ENCODE results near the gene FAM156A.
"Not testable (repeated sequence)": the region's sequence is repeated elsewhere in the genome, so short reads cannot be mapped to it uniquely, and the experiment has no call there.

Gene FAM156A

DNA sequence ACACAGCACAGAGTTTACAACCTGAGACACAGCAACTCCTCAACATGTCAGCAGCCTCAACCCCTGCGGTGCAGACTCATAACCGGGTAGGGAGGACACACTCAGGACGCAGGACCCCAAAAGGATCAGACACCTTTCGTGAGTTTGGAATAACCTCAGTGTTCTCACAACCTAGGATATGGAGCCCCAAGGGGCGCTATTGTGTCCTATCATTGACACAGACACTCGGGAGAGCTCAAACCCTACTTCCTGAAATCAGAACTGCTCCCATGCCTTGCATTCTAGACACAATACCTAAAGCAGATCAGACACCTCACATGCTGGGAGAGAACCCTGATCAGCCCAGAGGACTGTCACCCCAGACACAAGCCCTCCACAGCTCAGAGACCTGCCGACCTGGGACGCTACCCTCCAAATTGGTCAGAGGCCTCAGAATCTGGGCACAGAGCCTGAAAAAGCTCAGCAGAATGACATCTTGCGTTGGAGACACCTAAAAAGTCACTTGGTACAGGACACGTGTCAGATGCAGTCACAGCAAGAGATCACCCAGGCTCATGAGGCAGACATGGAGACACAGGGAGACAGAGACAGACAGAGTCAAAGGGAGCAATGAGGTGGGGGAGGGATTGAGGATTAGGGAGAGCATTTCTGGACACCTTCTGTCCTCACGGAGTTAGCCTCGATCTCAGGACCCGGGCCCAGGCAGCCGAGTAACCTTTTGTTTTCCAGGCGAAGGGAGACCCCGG is 8.8 kb upstream of the FAM156A start:
- DNase-seq (ENCODE audit: low read depth in 2 of 2, low spot score in 1 of 2): not testable (repeated sequence)

DNA sequence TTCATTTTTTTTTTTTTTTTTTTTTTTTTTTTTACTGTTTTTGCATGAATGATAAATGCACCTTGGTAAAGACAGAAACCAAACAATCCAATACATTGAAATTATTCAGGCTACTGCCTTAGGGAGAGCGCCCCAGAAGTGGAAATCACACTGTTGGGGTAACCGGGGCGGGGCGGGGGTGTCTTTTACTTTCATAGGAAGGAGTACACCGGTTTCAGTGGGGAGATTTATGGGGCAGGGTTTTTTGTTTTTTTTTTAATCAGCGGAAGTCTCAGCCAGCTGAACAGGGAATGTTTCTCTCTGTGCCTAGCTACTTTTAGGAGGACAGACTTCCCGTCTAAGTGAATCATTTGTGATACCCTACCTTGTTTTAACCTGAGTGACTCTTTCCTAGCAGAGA is 643 bp upstream of the FAM156A start:
- not testable (repeated sequence) for DNase-seq (ENCODE audit: low read depth in 2 of 2, low spot score in 1 of 2)

DNA sequence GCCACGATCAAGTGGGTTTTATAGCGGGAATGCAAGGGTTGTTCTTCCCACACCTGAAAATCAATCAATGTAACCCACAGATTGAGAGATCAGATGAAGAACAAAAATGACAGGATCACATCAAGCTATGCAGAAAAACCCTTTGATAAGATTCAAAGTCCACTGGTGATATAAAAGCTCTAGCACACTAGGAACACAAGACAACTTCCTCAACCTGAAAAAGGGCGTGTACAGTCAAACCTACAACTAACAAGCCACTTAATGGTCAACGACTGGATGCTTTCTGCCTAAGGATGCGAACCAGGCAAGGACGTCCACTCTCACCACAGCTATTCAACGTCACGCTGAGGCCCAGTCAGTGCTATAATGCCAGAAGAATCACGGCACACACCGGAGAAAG is 8.4 kb downstream of the FAM156A start:
- not testable (repeated sequence) for DNase-seq (ENCODE audit: low read depth in 2 of 2, low spot score in 1 of 2)

DNA sequence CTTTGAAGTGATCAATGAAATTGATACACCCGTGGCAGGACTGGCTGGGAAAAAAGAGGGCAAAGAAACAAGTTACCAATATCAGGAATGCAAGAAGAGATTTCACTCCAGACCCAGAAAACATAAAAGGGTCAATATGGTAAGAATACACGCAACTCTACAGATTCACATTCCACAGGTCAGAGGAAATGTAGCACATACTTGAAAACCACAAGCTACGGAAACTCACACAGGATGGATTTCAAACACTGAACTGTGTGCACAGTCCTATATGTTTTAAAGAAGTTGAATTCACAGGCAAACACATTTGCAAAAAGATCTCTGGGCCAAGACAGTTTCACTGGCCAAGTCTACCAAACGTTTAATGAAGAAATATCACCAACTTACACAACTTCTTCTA is 9.0 kb downstream of the FAM156A start:
- DNase-seq (ENCODE audit: low read depth in 2 of 2, low spot score in 1 of 2): not testable (repeated sequence)

DNA sequence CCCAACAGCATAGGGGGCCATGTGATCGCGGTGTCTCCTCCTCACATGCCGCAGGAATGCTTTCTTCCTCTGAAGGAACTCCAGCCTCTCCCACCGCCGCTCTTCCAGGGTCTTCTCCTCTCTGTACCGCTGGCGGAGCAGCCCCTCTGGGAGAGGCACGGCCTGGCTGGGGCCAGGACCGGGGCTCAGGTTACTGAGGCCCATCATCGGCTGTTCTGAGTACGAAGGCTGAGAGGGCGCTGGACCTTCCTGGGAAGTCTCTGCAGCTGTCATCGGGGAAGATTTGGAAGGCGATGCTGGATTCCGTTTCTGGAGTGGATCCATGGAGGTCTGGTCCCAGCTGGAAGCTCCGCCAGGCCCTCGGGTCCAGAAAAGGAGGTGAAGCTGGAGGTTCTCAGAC is 10.1 kb downstream of the FAM156A start:
- not testable (repeated sequence) for DNase-seq (ENCODE audit: low read depth in 2 of 2, low spot score in 1 of 2)

DNA sequence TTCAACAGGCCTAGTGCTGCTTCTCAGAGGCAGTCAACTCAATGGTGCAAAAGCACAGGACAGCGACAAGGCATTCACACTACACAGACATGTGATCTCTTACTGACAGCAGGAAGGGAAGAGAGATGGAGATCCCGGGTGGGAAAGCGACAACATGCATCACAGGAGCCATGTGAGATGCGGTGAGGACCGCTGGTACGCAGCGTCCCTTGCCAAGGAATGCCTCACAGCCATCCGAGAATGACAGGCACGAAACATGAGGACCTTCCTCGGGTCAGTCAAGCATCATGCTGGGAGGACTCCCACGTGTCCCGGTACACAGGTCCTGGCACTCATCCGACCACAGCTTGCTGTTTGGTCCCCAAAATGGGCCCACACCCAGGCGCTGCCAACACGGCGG is 10.8 kb downstream of the FAM156A start:
- DNase-seq (ENCODE audit: low read depth in 2 of 2, low spot score in 1 of 2): not testable (repeated sequence)

DNA sequence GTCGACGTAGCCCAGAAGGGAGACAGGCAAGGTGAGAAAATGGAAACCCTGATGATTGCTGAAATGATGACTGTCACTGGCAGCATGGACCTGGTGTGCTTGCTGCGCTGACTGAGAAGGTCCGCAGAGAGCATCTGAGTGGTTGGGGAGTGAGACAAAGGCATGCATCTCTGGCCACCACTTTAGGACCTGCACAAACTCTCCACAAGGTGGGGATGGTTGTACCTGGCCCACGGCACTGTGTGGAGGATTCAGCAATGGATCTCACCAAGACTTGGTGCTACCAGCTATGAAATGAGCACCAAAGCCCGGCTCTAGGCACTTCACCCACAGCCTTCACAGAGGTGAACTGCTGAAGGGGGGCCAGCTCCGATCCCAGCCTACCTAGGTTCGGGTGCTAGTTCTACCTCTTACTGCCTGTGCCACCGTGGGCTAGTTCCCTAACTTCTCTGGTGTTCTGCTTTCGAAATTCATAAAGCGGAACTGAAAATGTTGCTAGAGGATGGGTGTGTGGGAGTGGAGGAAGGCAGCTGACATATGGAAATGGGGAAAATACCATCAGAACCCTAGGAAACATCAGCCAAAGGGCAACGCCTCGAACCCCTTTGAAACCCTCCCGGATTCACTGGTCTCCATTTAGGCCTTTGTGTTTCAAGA is 12.4 kb downstream of the FAM156A start:
- not testable (repeated sequence) for DNase-seq (ENCODE audit: low read depth in 2 of 2, low spot score in 1 of 2)

DNA sequence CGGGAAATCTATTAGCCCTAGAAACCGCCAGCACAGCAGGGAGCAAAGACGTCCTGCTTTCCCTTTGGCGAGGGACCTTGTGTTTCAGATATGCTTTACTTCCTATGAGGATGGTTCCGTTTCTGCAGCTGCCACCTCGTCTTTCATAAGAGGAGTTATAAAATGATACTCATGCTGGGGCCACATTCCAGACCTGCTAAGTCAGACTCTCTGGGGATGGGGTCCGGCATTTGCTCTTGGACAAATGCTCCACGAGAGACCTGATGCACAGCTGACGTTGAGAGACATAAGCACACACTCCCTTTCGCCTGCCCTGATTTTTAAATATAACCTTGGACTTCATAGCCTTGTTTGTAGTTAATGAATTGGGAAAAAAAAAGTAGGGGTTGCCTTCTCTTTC is 16.6 kb downstream of the FAM156A start:
- DNase-seq (ENCODE audit: low read depth in 2 of 2, low spot score in 1 of 2): not testable (repeated sequence)

DNA sequence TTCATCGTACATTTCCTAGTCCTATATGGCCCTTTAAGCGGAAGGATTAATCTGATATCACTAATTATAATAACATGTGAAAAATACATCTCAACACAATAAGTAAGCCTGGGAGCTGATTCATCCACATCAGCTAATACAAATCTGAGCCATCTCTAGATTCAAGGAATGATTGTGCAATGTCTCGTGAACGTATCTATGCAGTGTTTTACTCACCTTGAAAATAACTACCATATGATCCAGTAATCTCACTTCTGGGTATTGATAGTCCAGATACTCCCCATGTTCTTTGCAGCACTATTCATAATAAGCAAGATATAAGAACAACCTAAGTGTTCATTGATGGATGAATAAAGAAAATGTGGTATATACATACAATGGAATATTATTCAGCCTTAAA is 17.6 kb downstream of the FAM156A start:
- not testable (repeated sequence) for DNase-seq (ENCODE audit: low read depth in 2 of 2, low spot score in 1 of 2)

DNA sequence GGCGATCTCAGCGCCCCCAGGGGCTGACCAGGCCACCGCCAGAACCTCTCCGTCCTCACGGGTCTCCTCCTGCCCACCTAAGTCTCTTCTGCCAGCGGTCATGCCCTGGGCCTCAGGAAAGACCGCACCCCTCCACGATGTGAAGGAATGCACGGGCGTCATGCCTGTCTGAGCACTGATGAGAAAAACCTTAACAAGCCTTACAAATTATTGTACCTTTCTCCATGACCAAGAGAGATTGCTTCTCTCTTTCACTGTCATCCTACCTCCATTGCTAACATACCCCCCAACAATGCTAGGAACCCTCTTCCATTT is 22.9 kb downstream of the FAM156A start:
- DNase-seq (ENCODE audit: low read depth in 2 of 2, low spot score in 1 of 2): not testable (repeated sequence)

DNA sequence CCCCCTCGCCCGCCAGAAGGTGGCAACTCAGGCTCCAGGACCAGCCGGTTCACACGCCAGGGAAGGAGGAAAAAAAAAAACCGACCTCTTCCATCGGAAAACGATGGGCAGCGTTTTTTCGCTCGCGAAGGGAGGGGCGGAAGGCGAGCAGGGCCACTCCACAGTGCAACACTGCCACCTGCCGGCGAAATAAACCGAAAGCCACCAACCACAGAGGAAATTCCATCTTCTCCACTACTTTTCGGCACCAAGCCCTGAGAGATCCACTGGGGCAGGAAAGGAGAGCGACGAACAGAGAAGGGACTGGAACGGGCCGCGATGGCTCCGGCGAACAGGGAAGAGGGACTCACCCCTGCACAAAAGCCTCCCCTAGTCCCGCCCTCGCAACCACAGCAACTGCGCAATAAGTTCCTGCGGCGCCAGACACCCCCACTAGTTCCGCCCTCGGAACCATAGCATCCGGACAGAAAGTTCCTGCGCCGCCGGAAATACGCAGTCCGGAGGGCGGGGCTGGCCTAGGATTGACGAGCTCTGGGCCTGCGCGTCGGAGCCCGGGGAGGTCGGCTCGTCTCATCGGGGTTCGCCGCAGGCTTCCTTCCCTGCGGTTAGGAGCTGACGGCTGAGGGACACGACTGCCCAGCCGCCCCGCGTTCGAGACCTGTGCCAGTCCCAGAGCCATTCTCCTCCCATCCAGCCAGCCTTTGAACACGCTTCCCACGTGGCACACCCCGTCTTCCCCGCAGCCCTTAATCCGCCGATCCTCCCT is 23.4 kb downstream of the FAM156A start:
- peak; percentile 80 to 95 for DNase-seq (ENCODE audit: low read depth in 2 of 2, low spot score in 1 of 2)

DNA sequence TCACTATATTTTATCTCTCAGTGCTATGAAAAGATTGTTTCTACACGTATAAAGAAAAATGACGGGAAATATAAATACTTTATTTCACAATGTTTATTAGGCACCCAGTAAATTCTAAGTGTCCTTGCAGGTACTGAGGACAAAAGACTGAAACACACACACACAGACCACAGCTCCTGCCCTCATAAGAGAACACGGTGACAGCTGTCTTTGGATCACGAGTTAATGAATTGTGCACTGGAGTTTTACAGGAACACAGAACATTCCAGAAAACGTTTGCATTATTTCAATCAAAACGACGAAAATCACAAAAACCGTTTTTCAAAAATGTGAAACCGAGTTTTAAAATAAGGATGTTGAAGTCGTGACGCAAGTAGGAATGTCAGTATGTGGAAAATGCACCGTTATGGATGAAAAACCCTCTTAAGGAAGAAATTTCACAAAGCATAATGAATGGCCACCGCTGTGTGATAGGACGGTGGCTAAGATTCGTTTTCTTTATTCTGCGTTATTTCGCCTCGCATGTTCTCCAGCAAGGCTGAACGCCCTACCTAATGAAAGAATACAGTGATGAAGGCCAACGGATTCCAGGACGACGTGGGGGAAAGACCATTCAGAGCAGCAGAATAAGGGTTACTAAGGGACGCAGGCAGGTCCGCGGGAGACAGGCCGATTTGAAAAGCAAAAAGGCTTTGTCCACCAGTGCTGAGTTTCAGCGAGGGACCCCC is 24.2 kb downstream of the FAM156A start:
- DNase-seq (ENCODE audit: low read depth in 2 of 2, low spot score in 1 of 2): no peak

DNA sequence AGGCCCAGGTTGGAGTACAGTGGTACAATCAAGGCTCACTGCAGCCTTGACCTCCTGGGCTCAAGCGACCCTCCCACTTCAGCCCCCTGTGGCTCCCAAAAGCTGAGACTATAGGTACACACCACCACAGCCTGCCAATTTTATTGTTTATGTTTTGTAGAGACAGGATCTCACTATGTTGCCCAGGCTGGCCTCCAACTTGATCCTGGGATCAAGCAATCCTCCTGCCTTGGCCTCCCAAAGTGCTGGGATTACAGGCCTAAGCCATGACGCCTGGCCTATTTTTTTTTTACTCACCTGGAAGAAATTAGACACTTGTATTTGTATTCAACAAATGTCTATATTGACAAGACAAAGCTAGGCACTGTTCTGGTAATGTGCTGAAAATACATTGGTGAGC is 25.1 kb downstream of the FAM156A start:
- no peak for DNase-seq (ENCODE audit: low read depth in 2 of 2, low spot score in 1 of 2)

DNA sequence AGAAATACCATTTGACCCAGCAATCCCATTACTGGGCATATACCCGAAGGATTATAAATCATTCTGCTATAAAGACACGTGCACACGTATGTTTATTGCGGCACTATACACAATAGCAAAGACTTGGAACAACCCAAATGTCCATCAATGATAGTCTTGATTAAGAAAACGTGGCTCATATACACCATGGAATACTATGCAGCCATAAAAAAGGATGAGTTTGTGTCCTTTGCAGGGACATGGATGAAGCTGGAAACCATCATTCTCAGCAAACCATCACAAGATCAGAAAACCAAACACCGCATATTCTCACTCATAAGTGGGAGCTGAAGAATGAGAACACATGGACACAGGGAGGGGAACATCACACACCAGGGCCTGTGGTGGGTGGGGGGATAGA is 28.1 kb downstream of the FAM156A start:
- not testable (repeated sequence) for DNase-seq (ENCODE audit: low read depth in 2 of 2, low spot score in 1 of 2)

DNA sequence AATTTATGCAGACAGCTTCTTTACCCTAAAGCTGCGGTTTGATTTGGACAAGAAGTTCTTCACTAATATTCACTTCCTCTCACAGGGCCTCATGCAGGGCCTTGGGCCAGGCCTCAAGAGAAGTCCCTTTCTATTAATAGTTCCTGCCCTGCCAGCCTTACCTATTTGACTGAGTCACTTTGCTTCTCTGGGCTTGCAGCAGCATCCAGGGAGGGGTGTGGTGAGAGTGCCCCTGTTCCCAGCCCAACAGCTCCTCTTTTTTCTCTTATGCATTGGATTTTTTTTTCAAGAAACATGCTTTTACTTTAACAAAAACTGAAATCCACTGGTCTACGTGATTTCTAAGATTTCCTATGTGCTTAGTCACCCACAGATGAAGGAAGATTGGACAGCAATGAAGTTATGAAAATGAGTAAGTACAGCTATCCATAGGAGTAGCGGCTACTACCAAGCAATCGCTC is 34.5 kb downstream of the FAM156A start:
- no peak for DNase-seq (ENCODE audit: low read depth in 2 of 2, low spot score in 1 of 2)

DNA sequence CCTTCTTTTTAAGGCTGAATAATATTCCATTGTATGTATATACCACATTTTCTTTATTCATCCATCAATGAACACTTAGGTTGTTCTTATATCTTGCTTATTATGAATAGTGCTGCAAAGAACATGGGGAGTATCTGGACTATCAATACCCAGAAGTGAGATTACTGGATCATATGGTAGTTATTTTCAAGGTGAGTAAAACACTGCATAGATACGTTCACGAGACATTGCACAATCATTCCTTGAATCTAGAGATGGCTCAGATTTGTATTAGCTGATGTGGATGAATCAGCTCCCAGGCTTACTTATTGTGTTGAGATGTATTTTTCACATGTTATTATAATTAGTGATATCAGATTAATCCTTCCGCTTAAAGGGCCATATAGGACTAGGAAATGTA is 43.6 kb downstream of the FAM156A start:
- DNase-seq (ENCODE audit: low read depth in 2 of 2, low spot score in 1 of 2): not testable (repeated sequence)

DNA sequence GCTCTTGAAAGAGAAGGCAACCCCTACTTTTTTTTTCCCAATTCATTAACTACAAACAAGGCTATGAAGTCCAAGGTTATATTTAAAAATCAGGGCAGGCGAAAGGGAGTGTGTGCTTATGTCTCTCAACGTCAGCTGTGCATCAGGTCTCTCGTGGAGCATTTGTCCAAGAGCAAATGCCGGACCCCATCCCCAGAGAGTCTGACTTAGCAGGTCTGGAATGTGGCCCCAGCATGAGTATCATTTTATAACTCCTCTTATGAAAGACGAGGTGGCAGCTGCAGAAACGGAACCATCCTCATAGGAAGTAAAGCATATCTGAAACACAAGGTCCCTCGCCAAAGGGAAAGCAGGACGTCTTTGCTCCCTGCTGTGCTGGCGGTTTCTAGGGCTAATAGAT is 44.6 kb downstream of the FAM156A start:
- not testable (repeated sequence) for DNase-seq (ENCODE audit: low read depth in 2 of 2, low spot score in 1 of 2)

DNA sequence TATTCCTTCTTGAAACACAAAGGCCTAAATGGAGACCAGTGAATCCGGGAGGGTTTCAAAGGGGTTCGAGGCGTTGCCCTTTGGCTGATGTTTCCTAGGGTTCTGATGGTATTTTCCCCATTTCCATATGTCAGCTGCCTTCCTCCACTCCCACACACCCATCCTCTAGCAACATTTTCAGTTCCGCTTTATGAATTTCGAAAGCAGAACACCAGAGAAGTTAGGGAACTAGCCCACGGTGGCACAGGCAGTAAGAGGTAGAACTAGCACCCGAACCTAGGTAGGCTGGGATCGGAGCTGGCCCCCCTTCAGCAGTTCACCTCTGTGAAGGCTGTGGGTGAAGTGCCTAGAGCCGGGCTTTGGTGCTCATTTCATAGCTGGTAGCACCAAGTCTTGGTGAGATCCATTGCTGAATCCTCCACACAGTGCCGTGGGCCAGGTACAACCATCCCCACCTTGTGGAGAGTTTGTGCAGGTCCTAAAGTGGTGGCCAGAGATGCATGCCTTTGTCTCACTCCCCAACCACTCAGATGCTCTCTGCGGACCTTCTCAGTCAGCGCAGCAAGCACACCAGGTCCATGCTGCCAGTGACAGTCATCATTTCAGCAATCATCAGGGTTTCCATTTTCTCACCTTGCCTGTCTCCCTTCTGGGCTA is 48.9 kb downstream of the FAM156A start:
- DNase-seq (ENCODE audit: low read depth in 2 of 2, low spot score in 1 of 2): not testable (repeated sequence)

DNA sequence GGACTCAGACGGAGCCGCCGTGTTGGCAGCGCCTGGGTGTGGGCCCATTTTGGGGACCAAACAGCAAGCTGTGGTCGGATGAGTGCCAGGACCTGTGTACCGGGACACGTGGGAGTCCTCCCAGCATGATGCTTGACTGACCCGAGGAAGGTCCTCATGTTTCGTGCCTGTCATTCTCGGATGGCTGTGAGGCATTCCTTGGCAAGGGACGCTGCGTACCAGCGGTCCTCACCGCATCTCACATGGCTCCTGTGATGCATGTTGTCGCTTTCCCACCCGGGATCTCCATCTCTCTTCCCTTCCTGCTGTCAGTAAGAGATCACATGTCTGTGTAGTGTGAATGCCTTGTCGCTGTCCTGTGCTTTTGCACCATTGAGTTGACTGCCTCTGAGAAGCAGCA is 50.4 kb downstream of the FAM156A start:
- not testable (repeated sequence) for DNase-seq (ENCODE audit: low read depth in 2 of 2, low spot score in 1 of 2)

DNA sequence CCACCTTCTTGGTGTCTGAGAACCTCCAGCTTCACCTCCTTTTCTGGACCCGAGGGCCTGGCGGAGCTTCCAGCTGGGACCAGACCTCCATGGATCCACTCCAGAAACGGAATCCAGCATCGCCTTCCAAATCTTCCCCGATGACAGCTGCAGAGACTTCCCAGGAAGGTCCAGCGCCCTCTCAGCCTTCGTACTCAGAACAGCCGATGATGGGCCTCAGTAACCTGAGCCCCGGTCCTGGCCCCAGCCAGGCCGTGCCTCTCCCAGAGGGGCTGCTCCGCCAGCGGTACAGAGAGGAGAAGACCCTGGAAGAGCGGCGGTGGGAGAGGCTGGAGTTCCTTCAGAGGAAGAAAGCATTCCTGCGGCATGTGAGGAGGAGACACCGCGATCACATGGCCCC is 51.2 kb downstream of the FAM156A start:
- not testable (repeated sequence) for DNase-seq (ENCODE audit: low read depth in 2 of 2, low spot score in 1 of 2)

DNA sequence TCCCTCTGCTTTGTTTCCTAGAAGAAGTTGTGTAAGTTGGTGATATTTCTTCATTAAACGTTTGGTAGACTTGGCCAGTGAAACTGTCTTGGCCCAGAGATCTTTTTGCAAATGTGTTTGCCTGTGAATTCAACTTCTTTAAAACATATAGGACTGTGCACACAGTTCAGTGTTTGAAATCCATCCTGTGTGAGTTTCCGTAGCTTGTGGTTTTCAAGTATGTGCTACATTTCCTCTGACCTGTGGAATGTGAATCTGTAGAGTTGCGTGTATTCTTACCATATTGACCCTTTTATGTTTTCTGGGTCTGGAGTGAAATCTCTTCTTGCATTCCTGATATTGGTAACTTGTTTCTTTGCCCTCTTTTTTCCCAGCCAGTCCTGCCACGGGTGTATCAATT is 52.2 kb downstream of the FAM156A start:
- not testable (repeated sequence) for DNase-seq (ENCODE audit: low read depth in 2 of 2, low spot score in 1 of 2)

Measured in stimulated activated CD8-positive, alpha-beta memory T cell treated with anti-CD3 and anti-CD28 coated beads, Interleukin-4, amount 100 ng/mL, for 4 hours (primary cell).